SK-N-MC (cell line): ENCODE data around the gene SPATS2L.

Experiments
- EZH2 ChIP-seq: fragments of 200-600 bp; sonication (generic); IDR thresholded peaks from one replicate; pipeline ENCODE4 v1.6.1; 2017; ENCODE audit warnings: antibody characterized with exemption
- FOXP2 ChIP-seq: optimal IDR thresholded peaks from 2 replicates; pipeline ENCODE3; 2011; ENCODE audit warnings: mild to moderate bottlenecking, moderate library complexity; ENCODE audit not compliant: insufficient read depth; ENCODE audit errors: extremely low read length, control extremely low read depth
- POLR2AphosphoS5 ChIP-seq: IDR thresholded peaks from 2 replicates; pipeline ENCODE4 v1.6.1; 2012; ENCODE audit warnings: mild to moderate bottlenecking, low read depth, low read length, borderline replicate concordance

- TF ChIP-seq EZH2 (no peak), POLR2AphosphoS5 (no peak), FOXP2 (no peak)
Measured at GRCh38 chr2:200421270-200421669, 114.8 kb downstream of the SPATS2L start.
